H1 (cell line): ENCODE measurements around the gene POLR2L. TPM values are rescaled to one million over a fixed set of nuclear protein-coding genes. Genes with fewer than 3 reads are reported as not detected.

ENCODE experiments used
- CHD2 ChIP-seq: IDR thresholded peaks from 2 replicates; pipeline ENCODE4 v1.6.1; 2012; ENCODE audit warnings: low read length, improper control_type of control experiment
- PHF8 ChIP-seq: fragments of 200-600 bp; sonication (generic); conservative IDR thresholded peaks from 2 replicates; pipeline ENCODE4 v1.7.1; 2012; ENCODE audit warnings: low read depth, mild to moderate bottlenecking, inconsistent platforms, low read length, moderate library complexity
- POLR2AphosphoS5 ChIP-seq: IDR thresholded peaks from 2 replicates; pipeline ENCODE4 v1.6.1; 2011; ENCODE audit warnings: low read depth, low read length
- ZNF274 ChIP-seq: IDR thresholded peaks from 2 replicates; pipeline ENCODE4 v1.7.0; 2012; ENCODE audit warnings: low read length, borderline replicate concordance; ENCODE audit errors: extremely low read depth
- polyA plus RNA-seq, 7 experiments: library from polyadenylated mRNA; depleted of rRNA in 3 of 7; stranded (reverse) in 5 of 7; unstranded in 2 of 7; fragments of >200 nt in 5 of 7; fragments of 200-250 nt in 2 of 7; gene quantifications; 1 replicate in 5 of 7; 2 replicates in 1 of 7; 4 replicates in 1 of 7; pipeline versions ENCODE4 v1.2.1 to v1.2.3, GENCODE V29; 2011 to 2013; ENCODE audit warnings: missing spikeins in 2 of 7, mixed read lengths in 2 of 7
- total RNA-seq: library from RNA; stranded (reverse); fragmentation: NEBNext Ultra II Directional; extraction: Animal tissue kit (Norgen Biotek cat#: 25700); gene quantifications from 2 replicates; pipeline ENCODE4 v1.2.1, GENCODE V29; 2021
- TF ChIP-seq, protein P1 (sequence below): fragments of 300-600 bp; sonication (generic); IDR thresholded peaks from 2 replicates; pipeline ENCODE4 v1.7.1; 2012; ENCODE audit warnings: low read length, moderate library complexity, mild to moderate bottlenecking, inconsistent platforms; ENCODE audit not compliant: insufficient replicate concordance

Gene POLR2L
- total and polyA plus RNA-seq, 2 of the 8 experiments (the other 6 are each of a cell fraction or from before 2014, with no cell fraction given), result 140 to 151 TPM

DNA sequence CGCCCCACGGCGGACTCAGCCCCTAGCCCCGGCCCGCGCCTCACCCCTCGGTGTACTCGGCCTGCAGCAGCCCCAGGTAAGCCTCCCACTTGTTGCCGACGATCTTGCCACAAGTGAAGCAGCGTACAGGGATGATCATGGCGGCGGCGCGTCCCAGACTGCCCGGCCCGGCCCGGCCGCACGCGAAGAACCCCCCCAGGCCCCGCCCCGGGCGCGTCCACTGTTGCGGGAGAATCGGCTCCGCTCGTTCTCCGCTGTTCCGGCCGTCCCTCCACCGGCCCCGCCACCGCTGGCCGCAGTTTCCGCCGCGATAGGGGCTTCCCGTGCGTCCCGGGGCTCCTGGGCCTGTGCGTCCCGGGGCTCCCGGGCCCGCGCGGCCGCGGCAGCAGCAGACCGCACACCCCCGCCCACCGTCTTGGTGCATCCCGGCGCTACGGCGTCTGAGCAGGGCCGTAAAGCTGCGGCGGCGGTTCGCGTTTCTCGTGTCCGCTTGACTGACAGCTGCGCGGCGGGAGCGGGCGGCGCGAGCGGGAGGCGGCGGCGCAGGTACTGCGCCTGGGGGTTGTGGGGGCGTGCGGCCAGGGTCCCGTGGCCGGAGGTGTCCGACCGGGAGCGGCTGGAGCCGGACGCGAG, at the start of gene POLR2L, which contains the start of gene TSPAN4 (continued):
- TF ChIP-seq, protein P1, sequence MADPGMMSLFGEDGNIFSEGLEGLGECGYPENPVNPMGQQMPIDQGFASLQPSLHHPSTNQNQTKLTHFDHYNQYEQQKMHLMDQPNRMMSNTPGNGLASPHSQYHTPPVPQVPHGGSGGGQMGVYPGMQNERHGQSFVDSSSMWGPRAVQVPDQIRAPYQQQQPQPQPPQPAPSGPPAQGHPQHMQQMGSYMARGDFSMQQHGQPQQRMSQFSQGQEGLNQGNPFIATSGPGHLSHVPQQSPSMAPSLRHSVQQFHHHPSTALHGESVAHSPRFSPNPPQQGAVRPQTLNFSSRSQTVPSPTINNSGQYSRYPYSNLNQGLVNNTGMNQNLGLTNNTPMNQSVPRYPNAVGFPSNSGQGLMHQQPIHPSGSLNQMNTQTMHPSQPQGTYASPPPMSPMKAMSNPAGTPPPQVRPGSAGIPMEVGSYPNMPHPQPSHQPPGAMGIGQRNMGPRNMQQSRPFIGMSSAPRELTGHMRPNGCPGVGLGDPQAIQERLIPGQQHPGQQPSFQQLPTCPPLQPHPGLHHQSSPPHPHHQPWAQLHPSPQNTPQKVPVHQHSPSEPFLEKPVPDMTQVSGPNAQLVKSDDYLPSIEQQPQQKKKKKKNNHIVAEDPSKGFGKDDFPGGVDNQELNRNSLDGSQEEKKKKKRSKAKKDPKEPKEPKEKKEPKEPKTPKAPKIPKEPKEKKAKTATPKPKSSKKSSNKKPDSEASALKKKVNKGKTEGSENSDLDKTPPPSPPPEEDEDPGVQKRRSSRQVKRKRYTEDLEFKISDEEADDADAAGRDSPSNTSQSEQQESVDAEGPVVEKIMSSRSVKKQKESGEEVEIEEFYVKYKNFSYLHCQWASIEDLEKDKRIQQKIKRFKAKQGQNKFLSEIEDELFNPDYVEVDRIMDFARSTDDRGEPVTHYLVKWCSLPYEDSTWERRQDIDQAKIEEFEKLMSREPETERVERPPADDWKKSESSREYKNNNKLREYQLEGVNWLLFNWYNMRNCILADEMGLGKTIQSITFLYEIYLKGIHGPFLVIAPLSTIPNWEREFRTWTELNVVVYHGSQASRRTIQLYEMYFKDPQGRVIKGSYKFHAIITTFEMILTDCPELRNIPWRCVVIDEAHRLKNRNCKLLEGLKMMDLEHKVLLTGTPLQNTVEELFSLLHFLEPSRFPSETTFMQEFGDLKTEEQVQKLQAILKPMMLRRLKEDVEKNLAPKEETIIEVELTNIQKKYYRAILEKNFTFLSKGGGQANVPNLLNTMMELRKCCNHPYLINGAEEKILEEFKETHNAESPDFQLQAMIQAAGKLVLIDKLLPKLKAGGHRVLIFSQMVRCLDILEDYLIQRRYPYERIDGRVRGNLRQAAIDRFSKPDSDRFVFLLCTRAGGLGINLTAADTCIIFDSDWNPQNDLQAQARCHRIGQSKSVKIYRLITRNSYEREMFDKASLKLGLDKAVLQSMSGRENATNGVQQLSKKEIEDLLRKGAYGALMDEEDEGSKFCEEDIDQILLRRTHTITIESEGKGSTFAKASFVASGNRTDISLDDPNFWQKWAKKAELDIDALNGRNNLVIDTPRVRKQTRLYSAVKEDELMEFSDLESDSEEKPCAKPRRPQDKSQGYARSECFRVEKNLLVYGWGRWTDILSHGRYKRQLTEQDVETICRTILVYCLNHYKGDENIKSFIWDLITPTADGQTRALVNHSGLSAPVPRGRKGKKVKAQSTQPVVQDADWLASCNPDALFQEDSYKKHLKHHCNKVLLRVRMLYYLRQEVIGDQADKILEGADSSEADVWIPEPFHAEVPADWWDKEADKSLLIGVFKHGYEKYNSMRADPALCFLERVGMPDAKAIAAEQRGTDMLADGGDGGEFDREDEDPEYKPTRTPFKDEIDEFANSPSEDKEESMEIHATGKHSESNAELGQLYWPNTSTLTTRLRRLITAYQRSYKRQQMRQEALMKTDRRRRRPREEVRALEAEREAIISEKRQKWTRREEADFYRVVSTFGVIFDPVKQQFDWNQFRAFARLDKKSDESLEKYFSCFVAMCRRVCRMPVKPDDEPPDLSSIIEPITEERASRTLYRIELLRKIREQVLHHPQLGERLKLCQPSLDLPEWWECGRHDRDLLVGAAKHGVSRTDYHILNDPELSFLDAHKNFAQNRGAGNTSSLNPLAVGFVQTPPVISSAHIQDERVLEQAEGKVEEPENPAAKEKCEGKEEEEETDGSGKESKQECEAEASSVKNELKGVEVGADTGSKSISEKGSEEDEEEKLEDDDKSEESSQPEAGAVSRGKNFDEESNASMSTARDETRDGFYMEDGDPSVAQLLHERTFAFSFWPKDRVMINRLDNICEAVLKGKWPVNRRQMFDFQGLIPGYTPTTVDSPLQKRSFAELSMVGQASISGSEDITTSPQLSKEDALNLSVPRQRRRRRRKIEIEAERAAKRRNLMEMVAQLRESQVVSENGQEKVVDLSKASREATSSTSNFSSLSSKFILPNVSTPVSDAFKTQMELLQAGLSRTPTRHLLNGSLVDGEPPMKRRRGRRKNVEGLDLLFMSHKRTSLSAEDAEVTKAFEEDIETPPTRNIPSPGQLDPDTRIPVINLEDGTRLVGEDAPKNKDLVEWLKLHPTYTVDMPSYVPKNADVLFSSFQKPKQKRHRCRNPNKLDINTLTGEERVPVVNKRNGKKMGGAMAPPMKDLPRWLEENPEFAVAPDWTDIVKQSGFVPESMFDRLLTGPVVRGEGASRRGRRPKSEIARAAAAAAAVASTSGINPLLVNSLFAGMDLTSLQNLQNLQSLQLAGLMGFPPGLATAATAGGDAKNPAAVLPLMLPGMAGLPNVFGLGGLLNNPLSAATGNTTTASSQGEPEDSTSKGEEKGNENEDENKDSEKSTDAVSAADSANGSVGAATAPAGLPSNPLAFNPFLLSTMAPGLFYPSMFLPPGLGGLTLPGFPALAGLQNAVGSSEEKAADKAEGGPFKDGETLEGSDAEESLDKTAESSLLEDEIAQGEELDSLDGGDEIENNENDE, result no peak
- TF ChIP-seq PHF8 (peak; percentile 94), ZNF274 (no peak), CHD2 (0 out of 2 replicates have a peak, but pooled peaks have one; percentile 20), POLR2AphosphoS5 (peak; percentile 99)
